GM12891 (cell line): Measurements from ENCODE around the gene ART4.

Experiments
- PAX5 ChIP-seq: IDR thresholded peaks from 2 replicates; pipeline ENCODE4 v1.6.1; 2011; ENCODE audit warnings: low read length, moderate library complexity, mild to moderate bottlenecking; ENCODE audit not compliant: insufficient read depth, severe bottlenecking
- POLR2A ChIP-seq: IDR thresholded peaks from 2 replicates; pipeline ENCODE4 v1.6.1; 2011; ENCODE audit warnings: low read depth, low read length, control low read depth
- POLR2AphosphoS5 ChIP-seq: IDR thresholded peaks from 2 replicates; pipeline ENCODE4 v1.6.1; 2011; ENCODE audit warnings: low read depth, low read length, control low read depth
- POU2F2 ChIP-seq: IDR thresholded peaks from 2 replicates; pipeline ENCODE4 v1.6.1; 2011; ENCODE audit warnings: low read depth, mild to moderate bottlenecking, control low read depth, low read length, moderate library complexity
- SPI1 ChIP-seq: IDR thresholded peaks from 2 replicates; pipeline ENCODE4 v1.6.1; 2011; ENCODE audit warnings: low read depth, low read length, control low read depth
- TAF1 ChIP-seq: IDR thresholded peaks from 2 replicates; pipeline ENCODE4 v1.6.1; 2011; ENCODE audit warnings: low read depth, low read length, control low read depth

DNA sequence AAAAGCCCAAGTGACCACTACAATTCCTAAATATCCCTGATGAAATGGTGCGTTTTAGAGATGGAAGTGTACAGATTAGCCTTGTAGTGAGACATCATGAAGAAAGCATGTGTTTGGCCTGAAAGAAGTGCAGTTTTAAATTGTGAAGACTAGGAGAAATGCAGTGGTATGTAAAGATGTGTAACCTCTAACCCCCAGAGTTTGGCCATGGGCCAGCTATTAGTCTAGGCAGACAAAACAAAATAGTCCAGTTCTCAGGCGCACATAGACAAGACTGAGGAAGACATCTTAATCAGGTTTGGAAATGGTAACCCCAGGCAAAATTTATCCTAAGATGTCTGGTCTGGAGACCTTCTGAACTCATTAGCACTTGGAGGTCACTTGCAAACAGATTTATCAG, 63.5 kb downstream of the ART4 start:
- no peak for TF ChIP-seq POLR2A
- no peak for TF ChIP-seq POLR2AphosphoS5
- no peak for TF ChIP-seq TAF1
- TF ChIP-seq SPI1: no peak
- TF ChIP-seq PAX5: no peak
- no peak for TF ChIP-seq POU2F2
